Activated T-helper 1 cell treated with anti-CD3 and anti-CD28 coated beads, Interleukin-12 subunit alpha, Interleukin-12 subunit beta, Interleukin-2, Interleukin-4 antibody, amounts not matched to agents 30 ng/mL and 10 ng/mL and 1 ng/mL, durations not matched to agents 14 hours and 24 hours and 36 hours (primary cell): Measurements from ENCODE around the gene SYTL3. TPM values are rescaled to one million over a fixed set of nuclear protein-coding genes. Genes with fewer than 3 reads are reported as not detected.
"Not testable (repeated sequence)": the region's sequence is repeated elsewhere in the genome, so short reads cannot be mapped to it uniquely, and the experiment has no call there.

Experiments
- DNase-seq: peaks from one replicate; pipeline ENCODE4 v3.0.0; 2021; ENCODE audit warnings: low spot score
- H3K27ac Mint-ChIP-seq: one replicate; pipeline ENCODE4 v1.8.0; 2021; ENCODE audit warnings: mild to moderate bottlenecking, mixed read lengths
- H3K27me3 Mint-ChIP-seq: one replicate; pipeline ENCODE4 v1.8.0; 2022; ENCODE audit warnings: mild to moderate bottlenecking, moderate library complexity, mixed read lengths; ENCODE audit not compliant: insufficient read depth
- H3K36me3 Mint-ChIP-seq: one replicate; pipeline ENCODE4 v1.8.0; 2021; ENCODE audit warnings: low read depth, mixed read lengths
- H3K4me1 Mint-ChIP-seq: one replicate; pipeline ENCODE4 v1.8.0; 2021; ENCODE audit warnings: low read depth, mixed read lengths
- H3K4me3 Mint-ChIP-seq: one replicate; pipeline ENCODE4 v1.8.0; 2021; ENCODE audit warnings: mild to moderate bottlenecking, moderate library complexity, mixed read lengths
- H3K9me3 Mint-ChIP-seq: one replicate; pipeline ENCODE4 v1.8.0; 2021; ENCODE audit warnings: mixed read lengths
- intact Hi-C: fragments of 100-400 bp; cut with micrococcal nuclease; formaldehyde crosslinking; loops from one replicate; pipeline ENCODE4 v1.15.1; 2024
- total RNA-seq: library from RNA; stranded (reverse); gene quantifications from 2 replicates; pipeline ENCODE4 v1.2.3, GENCODE V29; 2022

Gene SYTL3
- total RNA-seq, 1 donor from 2014 or later = 123 TPM

DNA sequence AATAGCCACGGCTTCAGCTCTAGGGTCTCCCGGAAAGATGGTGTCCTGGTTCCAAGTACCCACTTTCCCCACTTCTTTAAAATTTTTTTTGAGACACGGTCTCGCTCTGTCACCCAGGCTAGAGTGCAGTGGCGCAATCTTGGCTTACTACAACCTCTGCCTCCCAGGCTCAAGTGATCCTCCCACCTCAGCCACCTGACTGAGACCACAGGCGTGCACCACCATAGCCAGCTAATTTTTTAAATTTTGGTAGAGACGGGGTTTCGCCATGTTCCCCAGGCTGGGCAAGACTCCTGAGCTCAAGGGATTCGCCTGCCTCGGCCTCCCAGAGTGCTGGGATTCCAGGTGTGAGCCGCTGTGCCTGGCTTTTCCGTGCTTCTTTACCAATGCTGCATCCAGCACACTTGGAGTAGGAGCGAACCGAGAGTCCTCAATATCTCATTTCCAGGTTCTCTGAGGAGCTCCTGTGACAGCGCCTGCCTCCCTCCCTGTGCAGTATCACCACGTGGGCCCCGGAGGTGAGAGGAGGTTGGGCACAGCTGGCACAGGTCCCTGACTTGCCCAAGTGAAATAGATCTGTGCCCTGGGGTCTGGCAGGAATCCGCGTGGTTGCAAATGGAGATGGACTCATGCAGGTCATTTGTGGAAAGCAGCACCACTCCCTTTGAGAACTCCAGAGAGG lies 132.0 kb downstream of the SYTL3 start:
- H3K9me3 Mint-ChIP-seq = no peaks in the 10 kb centered on the region
- intact Hi-C loops = no loop called here
- no peaks in the 10 kb centered on the region for H3K27me3 Mint-ChIP-seq
- peaks cover 23% of the 10 kb centered on the region for H3K4me1 Mint-ChIP-seq
- no peak overlapping the region for H3K4me3 Mint-ChIP-seq
- H3K27ac Mint-ChIP-seq = no peak overlapping the region
- no peak for DNase-seq
- H3K36me3 Mint-ChIP-seq = peaks cover 68% of the 10 kb centered on the region

DNA sequence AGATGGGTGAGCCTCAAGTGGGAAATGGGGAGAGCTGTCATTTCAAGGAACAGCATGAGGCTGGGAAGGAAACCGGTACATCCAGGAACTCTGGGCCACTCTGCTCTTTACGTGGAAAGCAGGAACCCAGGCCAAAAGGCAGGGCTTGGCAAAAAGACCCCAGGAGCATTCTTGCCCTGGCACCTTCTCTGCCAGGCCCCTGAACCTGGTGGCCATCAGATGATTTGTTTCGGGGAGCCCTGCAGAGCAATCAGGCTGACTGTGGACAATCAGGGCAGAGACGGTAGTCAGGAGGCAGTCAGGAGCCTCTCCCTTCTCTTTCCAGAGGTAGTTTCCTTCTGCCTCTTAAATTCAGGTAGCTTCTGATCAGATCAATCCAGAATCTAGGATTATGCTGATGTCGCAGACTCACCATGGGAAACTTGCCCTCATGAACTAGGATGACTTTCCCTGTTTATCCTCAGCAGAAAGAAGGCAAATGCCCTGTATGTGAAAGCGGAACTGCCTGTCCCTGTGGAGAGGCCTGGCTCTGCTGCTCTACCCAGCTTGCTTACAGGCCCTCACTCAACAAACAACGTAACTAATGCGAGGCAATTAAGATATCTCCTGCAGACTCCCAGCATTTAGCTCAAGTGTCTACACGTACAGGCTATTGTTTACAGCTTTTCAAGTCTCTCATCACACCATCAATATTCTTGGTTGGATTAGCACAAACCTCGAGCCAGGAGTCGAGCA lies 132.7 kb downstream of the SYTL3 start:
- intact Hi-C loops = no loop called here
- no peak overlapping the region for H3K27ac Mint-ChIP-seq
- H3K4me1 Mint-ChIP-seq = peaks cover 15% of the 10 kb centered on the region
- DNase-seq = no peak
- no peaks in the 10 kb centered on the region for H3K27me3 Mint-ChIP-seq
- peaks cover 68% of the 10 kb centered on the region for H3K36me3 Mint-ChIP-seq
- H3K4me3 Mint-ChIP-seq = no peak overlapping the region
- H3K9me3 Mint-ChIP-seq = no peaks in the 10 kb centered on the region

- Mint-ChIP-seq H3K27me3 (no peaks in the 10 kb centered on the region), H3K4me3 (no peak overlapping the region), H3K27ac (peak overlapping the region; percentile 7), H3K9me3 (no peaks in the 10 kb centered on the region), H3K4me1 (peaks cover 15% of the 10 kb centered on the region), H3K36me3 (peaks cover 67% of the 10 kb centered on the region)
- intact Hi-C loops = no loop called here
- no peak for DNase-seq
Observed at GRCh38 chr6:158783167-158783450, 133.3 kb downstream of the SYTL3 start.

DNA sequence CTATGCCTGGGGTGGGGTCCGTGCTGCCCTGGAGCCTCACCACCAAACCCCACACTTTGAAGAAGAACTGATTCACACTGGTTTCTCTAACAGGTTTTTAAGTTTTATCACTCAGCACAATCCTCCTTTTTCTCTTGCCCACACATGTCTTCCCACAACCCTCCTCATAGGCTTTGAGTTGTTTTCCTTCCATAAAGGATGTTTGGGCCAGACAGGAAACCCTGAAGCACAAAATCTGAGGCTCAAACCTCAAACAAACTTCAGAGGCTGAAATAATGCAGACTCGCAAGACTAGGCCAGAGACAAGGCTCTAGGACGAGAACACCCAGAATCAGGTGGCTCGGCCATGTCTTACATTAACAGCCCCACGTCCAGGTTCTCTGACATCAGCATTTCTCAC lies 134.0 kb downstream of the SYTL3 start:
- Mint-ChIP-seq H3K27me3 (no peaks in the 10 kb centered on the region), H3K27ac (peak overlapping the region; percentile 4), H3K4me1 (peaks cover 18% of the 10 kb centered on the region), H3K36me3 (peaks cover 64% of the 10 kb centered on the region), H3K9me3 (no peaks in the 10 kb centered on the region), H3K4me3 (no peak overlapping the region)
- DNase-seq = no peak
- intact Hi-C loops = no loop called here

DNA sequence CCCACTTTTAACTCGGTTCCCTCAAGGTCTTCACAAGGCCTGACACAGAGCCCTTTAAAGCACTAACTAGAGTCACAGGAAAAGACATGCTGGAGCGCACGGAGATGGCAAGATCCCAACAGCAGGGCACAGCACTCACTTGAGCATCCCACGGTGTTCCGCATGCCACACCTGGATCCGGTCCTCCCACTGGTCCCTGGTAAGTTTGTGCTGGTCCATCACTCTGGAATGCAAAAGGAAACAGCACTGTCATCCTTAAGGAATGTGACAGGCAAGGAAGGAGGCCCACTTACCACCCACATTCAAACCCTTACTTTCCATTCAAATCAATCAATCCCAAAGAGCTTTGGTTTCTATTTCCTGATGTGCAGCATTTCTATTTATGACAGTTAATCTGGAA lies 134.7 kb downstream of the SYTL3 start:
- intact Hi-C loops = no loop called here
- Mint-ChIP-seq H3K27ac (no peak overlapping the region), H3K36me3 (peaks cover 65% of the 10 kb centered on the region)

DNA sequence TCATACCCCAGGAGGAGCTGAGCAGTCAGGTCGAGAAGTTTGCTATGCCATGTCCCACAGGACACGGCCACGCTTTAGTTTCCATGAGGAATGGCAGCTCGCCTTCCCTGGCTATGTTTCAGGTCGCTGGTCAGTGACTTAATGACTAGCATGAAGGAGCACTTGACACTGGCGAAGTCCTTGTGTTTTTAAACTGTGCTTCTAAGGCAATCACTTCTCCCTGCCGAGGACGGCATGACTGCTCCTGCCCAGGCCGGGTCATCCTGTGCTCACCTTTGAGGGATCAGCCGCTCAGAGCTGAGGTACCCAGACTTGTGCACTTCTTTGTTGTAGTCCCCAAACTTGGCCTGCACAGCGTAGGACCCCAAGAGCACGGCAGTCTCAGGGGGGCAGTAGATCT lies 135.2 kb downstream of the SYTL3 start:
- no peak for DNase-seq
- peaks cover 30% of the 10 kb centered on the region for H3K4me1 Mint-ChIP-seq
- H3K4me3 Mint-ChIP-seq = no peak overlapping the region
- H3K36me3 Mint-ChIP-seq = peaks cover 70% of the 10 kb centered on the region
- no peak overlapping the region for H3K27ac Mint-ChIP-seq
- intact Hi-C loops = no loop called here
- no peaks in the 10 kb centered on the region for H3K27me3 Mint-ChIP-seq
- no peaks in the 10 kb centered on the region for H3K9me3 Mint-ChIP-seq

More for the DNA sequence above, 134.7 kb downstream of the SYTL3 start:
- Mint-ChIP-seq H3K4me3 (no peak overlapping the region), H3K27me3 (no peaks in the 10 kb centered on the region), H3K9me3 (no peaks in the 10 kb centered on the region), H3K4me1 (peaks cover 25% of the 10 kb centered on the region)
- no peak for DNase-seq

DNA sequence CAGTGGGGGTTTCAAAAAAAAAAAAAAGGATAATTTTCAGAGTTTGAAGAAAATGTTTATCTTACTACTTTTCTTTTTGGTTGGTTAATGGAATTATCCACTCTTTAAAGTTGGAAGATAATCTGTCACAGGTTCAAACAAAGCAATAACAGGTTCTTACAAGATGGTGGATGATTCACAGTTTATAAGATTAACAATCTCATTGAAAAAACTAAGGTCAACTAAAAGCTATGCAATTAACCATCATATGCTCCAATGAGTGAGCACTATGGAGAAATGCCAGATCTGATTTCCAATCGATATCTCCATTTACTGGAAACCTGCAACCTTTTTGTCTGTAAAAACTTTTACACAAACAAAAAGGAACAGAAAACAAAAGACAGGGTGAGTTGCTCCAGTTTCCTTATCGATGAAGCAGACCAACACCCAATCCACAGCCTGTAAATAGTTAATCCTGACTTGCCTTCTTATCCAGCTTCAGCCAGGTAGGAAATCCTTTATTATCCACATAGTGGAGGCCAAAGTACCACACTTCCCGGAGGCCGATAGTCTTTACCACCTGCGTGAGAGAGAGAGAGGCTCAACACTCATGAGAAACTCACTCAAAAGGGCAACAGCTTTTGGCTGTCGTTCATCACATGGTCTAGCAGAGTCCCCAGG lies 136.9 kb downstream of the SYTL3 start:
- Mint-ChIP-seq H3K9me3 (no peaks in the 10 kb centered on the region), H3K36me3 (peaks cover 65% of the 10 kb centered on the region), H3K4me3 (no peak overlapping the region), H3K27ac (no peak overlapping the region), H3K27me3 (no peaks in the 10 kb centered on the region), H3K4me1 (peaks cover 45% of the 10 kb centered on the region)
- intact Hi-C loops = no loop called here
- no peak for DNase-seq

DNA sequence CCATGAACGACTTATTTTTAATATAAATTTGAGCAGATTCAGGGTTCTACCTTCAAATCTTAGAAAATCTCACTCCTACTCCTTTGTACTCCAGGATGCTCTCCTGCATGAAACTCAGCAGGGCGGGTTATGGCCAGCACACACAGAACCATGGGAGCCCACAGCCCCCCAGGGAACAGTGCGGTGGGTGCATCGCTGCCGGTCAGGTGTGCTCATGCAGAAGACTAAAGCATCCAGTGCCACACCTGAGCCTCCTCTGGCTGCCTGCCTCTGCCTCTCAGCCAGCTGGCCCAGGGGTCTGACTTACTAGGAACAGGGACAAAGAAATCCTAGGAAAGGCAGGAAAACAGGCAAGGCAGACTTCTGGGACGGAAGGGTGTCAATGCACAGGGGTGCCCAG lies 137.5 kb downstream of the SYTL3 start:
- intact Hi-C loops = no loop called here
- Mint-ChIP-seq H3K27ac (peak overlapping the region; percentile 12), H3K4me1 (peaks cover 45% of the 10 kb centered on the region)

DNA sequence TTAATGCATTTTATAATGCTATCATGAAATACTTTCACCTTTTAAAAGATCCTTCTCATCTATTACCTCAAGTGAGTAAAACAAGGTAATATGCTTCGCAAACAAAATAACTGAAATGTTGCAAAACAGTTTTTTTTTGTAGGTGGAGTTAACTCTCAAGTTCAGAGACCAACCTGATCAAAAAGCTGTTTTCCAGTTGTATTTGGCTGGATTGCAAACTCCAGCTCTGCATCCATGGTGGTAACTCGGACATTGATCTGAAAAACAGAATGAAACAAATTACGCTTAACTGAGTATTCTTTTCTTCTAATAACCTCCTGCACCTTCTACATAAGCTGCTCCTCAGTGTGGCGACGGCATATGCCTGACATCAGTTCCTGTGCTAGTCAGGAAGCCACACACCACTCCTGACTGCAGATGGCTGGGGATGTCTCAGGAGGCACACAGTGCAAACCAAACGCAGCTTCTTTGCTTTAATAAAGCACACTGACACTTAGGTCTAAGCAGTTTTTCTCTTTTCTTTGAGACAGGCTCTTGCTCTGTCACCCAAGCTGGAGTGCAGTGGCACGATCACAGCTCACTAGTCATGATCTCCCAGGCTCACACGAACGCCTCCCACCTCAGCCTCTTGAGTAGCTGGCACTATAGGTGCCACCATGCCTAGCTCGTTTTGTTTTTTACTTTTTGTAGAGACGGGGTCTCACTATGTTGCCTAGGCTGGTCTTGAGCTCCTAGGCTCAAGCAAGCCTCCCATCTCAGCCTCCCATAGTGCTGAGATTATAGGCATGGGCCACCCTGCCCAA lies 139.5 kb downstream of the SYTL3 start:
- peaks cover 48% of the 10 kb centered on the region for H3K36me3 Mint-ChIP-seq
- H3K4me3 Mint-ChIP-seq = peak overlapping the region; percentile 74
- H3K9me3 Mint-ChIP-seq = no peaks in the 10 kb centered on the region
- H3K4me1 Mint-ChIP-seq = peaks cover 44% of the 10 kb centered on the region
- intact Hi-C loops = loop anchor here (1.0 kb wide), 1 partner anchor 183 kb away; no protein-coding TSS in a partner anchor
- DNase-seq = peak; percentile 59
- no peaks in the 10 kb centered on the region for H3K27me3 Mint-ChIP-seq
- H3K27ac Mint-ChIP-seq = peak overlapping the region; percentile 95

More for the DNA sequence above, 137.5 kb downstream of the SYTL3 start:
- no peaks in the 10 kb centered on the region for H3K9me3 Mint-ChIP-seq
- no peaks in the 10 kb centered on the region for H3K27me3 Mint-ChIP-seq
- H3K36me3 Mint-ChIP-seq = peaks cover 61% of the 10 kb centered on the region
- no peak for DNase-seq
- no peak overlapping the region for H3K4me3 Mint-ChIP-seq

DNA sequence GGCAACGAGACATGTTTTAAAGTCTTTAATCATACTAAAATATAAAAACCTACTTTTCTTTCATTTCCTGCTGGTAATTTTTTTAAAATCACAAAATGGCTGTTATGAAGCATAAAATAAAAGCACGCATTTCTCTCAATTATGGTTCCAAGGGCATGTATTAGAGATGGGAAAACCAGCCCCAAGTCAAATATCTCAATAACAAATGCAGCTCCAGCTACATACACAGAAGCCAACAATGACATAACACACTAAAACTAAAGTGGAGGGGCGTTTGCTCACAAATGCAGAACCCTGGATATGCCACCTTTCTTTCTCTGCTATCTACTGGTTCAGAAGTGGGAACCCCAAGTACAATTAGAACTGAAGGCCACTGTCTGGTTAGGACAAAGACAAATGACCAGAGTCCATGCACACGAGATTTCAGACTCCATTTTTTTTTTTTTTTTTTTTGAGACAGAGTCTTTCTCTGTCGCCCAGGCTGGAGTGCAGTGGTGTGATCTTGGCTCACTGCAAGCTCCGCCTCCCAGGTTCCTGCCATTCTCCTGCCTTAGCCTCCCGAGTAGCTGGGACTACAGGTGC lies 141.5 kb downstream of the SYTL3 start:
- Mint-ChIP-seq H3K4me3 (no peak overlapping the region), H3K27me3 (no peaks in the 10 kb centered on the region), H3K9me3 (no peaks in the 10 kb centered on the region), H3K36me3 (peaks cover 37% of the 10 kb centered on the region), H3K27ac (peak overlapping the region; percentile 75), H3K4me1 (peaks cover 55% of the 10 kb centered on the region)
- no peak for DNase-seq
- intact Hi-C loops = no loop called here

DNA sequence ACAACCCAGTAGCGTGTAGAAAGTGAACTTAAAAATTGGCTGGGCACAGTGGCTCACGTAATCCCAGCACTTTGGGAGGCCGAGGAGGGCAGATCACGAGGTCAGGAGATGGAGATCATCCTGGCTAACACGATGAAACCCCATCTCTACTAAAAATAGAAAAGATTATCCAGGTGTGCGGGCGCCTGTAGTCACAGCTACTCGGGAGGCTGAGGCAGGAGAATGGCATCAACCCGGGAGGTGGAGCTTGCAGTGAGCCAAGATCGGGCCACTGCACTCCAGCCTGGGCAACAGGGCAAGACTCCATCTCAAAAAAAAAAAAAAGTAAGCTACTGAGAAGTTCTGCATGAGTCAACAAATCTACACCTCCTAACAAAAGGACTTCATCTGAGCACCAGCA lies 142.7 kb downstream of the SYTL3 start:
- intact Hi-C loops, DNase-seq, H3K9me3 Mint-ChIP-seq, H3K27ac Mint-ChIP-seq, H3K4me3 Mint-ChIP-seq, H3K27me3 Mint-ChIP-seq: not testable (repeated sequence)
- Mint-ChIP-seq H3K36me3 (peaks cover 29% of the 10 kb centered on the region), H3K4me1 (peaks cover 66% of the 10 kb centered on the region)

GRCh38 chr6:158793432-158793831 lies 143.6 kb downstream of the SYTL3 start:
- H3K9me3 Mint-ChIP-seq = no peaks in the 10 kb centered on the region
- H3K36me3 Mint-ChIP-seq = peaks cover 29% of the 10 kb centered on the region
- H3K27me3 Mint-ChIP-seq = no peaks in the 10 kb centered on the region
- DNase-seq = no peak
- peak overlapping the region; percentile 4 for H3K27ac Mint-ChIP-seq
- no peak overlapping the region for H3K4me3 Mint-ChIP-seq
- peaks cover 73% of the 10 kb centered on the region for H3K4me1 Mint-ChIP-seq
- intact Hi-C loops = loop anchor here (1.0 kb wide), 2 partner anchors 26 to 179 kb away; partner anchors contain the start of gene EZR
